GOT3 (cell line): Measurements from ENCODE around the gene SEPHS1.
A peak's percentile ranks its signal among the peaks of the same experiment; 100 is the strongest.

Experiments used
- DNase-seq: peaks from one replicate; lab custom pipeline; 2025; ENCODE audit warnings: mixed read lengths; lab: John Stamatoyannopoulos, UW

Gene SEPHS1

GRCh38 chr10:13328126-13328525 is 20.0 kb downstream of the SEPHS1 start:
- no peak for DNase-seq

- DNase-seq, result no peak
Observed at GRCh38 chr10:13327534-13327933, 20.6 kb downstream of the SEPHS1 start.

- no peak for DNase-seq
Observed at GRCh38 chr10:13322615-13323148, 25.4 kb downstream of the SEPHS1 start.

GRCh38 chr10:13321576-13321975 is 26.5 kb downstream of the SEPHS1 start:
- DNase-seq, result no peak

- DNase-seq, result no peak
Observed at GRCh38 chr10:13319166-13319565, 28.9 kb downstream of the SEPHS1 start.

GRCh38 chr10:13317474-13317873 is 30.6 kb downstream of the SEPHS1 start:
- DNase-seq, result no peak

- no peak for DNase-seq
Observed at GRCh38 chr10:13316635-13317311, 31.3 kb downstream of the SEPHS1 start.

- DNase-seq, result no peak
Observed at GRCh38 chr10:13315361-13315760, 32.7 kb downstream of the SEPHS1 start.

- DNase-seq, result no peak
Observed at GRCh38 chr10:13311177-13311575, 36.9 kb downstream of the SEPHS1 start.

- DNase-seq, result no peak
Observed at GRCh38 chr10:13310518-13311176, 37.4 kb downstream of the SEPHS1 start.

GRCh38 chr10:13309792-13310191 is 38.3 kb downstream of the SEPHS1 start:
- no peak for DNase-seq

GRCh38 chr10:13308096-13308495 is 40.0 kb downstream of the SEPHS1 start:
- no peak for DNase-seq

GRCh38 chr10:13306103-13306502 is 42.0 kb downstream of the SEPHS1 start:
- no peak for DNase-seq

GRCh38 chr10:13302821-13303555 is 45.1 kb downstream of the SEPHS1 start:
- DNase-seq, result no peak

GRCh38 chr10:13299437-13300287 is 48.4 kb downstream of the SEPHS1 start, which contains the start of gene PHYH:
TSS of gene PHYH (minus strand) at chr10:13300064. CDS start at chr10:13300042, 22 bp downstream.
- peak; percentile 50 for DNase-seq

- no peak for DNase-seq
Observed at GRCh38 chr10:13298748-13299436, 49.2 kb downstream of the SEPHS1 start.

GRCh38 chr10:13296476-13296875 is 51.6 kb downstream of the SEPHS1 start:
- no peak for DNase-seq

- DNase-seq, result no peak
Observed at GRCh38 chr10:13294784-13295183, 53.3 kb downstream of the SEPHS1 start.

- no peak for DNase-seq
Observed at GRCh38 chr10:13291821-13292773, 56.0 kb downstream of the SEPHS1 start.

GRCh38 chr10:13291061-13291460 is 57.0 kb downstream of the SEPHS1 start:
- DNase-seq, result no peak
